ENCODE data around the gene PRAMEF17. TPM values are rescaled to one million over a fixed set of nuclear protein-coding genes. Genes with fewer than 3 reads are reported as not detected.
"Not testable (repeated sequence)": the region's sequence is repeated elsewhere in the genome, so short reads cannot be mapped to it uniquely, and the experiment has no call there.

PRAMEF17 gene
- total RNA-seq, 2 donors from 2014 or later: not detected

DNA sequence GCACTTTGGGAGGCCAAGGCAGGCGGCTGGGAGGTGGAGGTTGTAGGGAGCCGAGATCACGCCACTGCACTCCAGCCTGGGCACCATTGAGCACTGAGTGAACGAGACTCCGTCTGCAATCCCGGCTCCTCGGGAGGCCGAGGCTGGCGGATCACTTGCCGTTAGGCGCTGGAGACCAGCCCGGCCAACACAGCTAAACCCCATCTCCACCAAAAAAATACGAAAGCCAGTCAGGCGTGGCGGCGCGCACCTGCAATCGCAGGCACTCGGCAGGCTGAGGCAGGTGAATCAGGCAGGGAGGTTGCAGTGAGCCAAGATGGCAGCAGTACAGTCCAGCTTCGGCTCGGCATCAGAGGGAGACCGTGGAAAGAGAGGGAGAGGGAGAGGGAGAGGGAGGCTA is 5.9 kb downstream of the PRAMEF17 start:
- H3K27ac Mint-ChIP-seq; H3K9me3 Mint-ChIP-seq; ATAC-seq (replicated peaks in 1 of 2); H3K27me3 Mint-ChIP-seq (ENCODE audit: low read depth); H3K36me3 Mint-ChIP-seq (ENCODE audit: insufficient read depth in 2 of 2); H3K4me1 Mint-ChIP-seq (ENCODE audit: low read depth); DNase-seq; H3K4me3 Mint-ChIP-seq: not testable (repeated sequence)

- no peaks in the 10 kb centered on the region for H3K36me3 Mint-ChIP-seq (ENCODE audit: insufficient read depth in 2 of 2)
- no peaks in the 10 kb centered on the region for H3K27me3 Mint-ChIP-seq (ENCODE audit: low read depth)
- no peak overlapping the region for H3K4me3 Mint-ChIP-seq
- H3K27ac Mint-ChIP-seq: no peak overlapping the region
- peaks cover 2% of the 10 kb centered on the region in 2 donors for H3K9me3 Mint-ChIP-seq
- DNase-seq (no peak), ATAC-seq (replicated peaks in 1 of 2) (no peak)
- H3K4me1 Mint-ChIP-seq (ENCODE audit: low read depth): no peaks in the 10 kb centered on the region
Measured at GRCh38 chr1:13407811-13408210, 18.4 kb downstream of the PRAMEF17 start.

GRCh38 chr1:13410150-13410549 is 20.7 kb downstream of the PRAMEF17 start, which contains the start of gene PRAMEF20:
Gene PRAMEF20, plus strand, starts transcription at chr1:13410450. Its CDS starts 5,905 bp downstream, at chr1:13416355.
- not testable (repeated sequence) for H3K27ac Mint-ChIP-seq; DNase-seq; H3K9me3 Mint-ChIP-seq; H3K4me1 Mint-ChIP-seq (ENCODE audit: low read depth); H3K27me3 Mint-ChIP-seq (ENCODE audit: low read depth); H3K36me3 Mint-ChIP-seq (ENCODE audit: insufficient read depth in 2 of 2); ATAC-seq (replicated peaks in 1 of 2); H3K4me3 Mint-ChIP-seq

- Mint-ChIP-seq H3K4me3 (no peak overlapping the region), H3K4me1 (ENCODE audit: low read depth) (no peaks in the 10 kb centered on the region), H3K9me3 (no peaks in the 10 kb centered on the region), H3K27ac (no peak overlapping the region), H3K27me3 (ENCODE audit: low read depth) (no peaks in the 10 kb centered on the region), H3K36me3 (ENCODE audit: insufficient read depth in 2 of 2) (no peaks in the 10 kb centered on the region)
- DNase-seq (no peak), ATAC-seq (replicated peaks in 1 of 2) (no peak)
Measured at GRCh38 chr1:13430495-13430894, 41.1 kb downstream of the PRAMEF17 start.

GRCh38 chr1:13432251-13432650 is 42.8 kb downstream of the PRAMEF17 start:
- Mint-ChIP-seq H3K27me3 (ENCODE audit: low read depth) (no peaks in the 10 kb centered on the region), H3K4me3 (no peak overlapping the region), H3K9me3 (no peaks in the 10 kb centered on the region), H3K4me1 (ENCODE audit: low read depth) (no peaks in the 10 kb centered on the region), H3K27ac (no peak overlapping the region), H3K36me3 (ENCODE audit: insufficient read depth in 2 of 2) (no peaks in the 10 kb centered on the region)
- DNase-seq (no peak), ATAC-seq (replicated peaks in 1 of 2) (no peak)

DNA sequence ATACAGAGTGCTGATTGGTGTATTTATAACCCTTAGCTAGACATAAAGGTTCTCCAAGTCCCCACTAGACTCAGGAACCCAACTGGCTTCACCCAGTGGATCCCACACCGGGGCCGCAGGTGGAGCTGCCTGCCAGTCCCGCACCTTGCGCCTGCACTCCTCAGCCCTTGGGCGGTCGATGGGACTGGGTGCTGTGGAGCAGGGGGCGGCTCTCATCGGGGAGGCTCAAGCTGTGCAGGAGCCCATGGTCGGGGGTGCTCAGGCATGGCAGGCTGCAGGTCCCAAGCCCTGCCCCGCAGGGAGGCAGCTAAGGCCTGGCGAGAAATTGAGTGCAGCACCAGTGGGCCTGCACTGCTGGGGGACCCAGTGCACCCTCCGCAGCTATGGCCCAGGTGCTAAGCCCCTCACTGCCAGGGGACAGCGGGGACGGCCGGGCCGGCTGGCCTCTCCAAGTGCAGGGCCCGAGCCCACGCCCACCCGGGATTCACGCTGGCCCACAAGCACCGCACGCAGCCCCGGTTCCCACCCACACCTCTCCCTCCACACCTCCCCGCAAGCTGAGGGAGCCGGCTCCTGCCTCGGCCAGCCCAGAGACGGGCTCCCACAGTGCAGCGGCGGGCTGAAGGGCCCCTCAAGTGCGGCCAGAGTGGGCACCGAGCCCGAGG is 44.4 kb downstream of the PRAMEF17 start:
- not testable (repeated sequence) for H3K27me3 Mint-ChIP-seq (ENCODE audit: low read depth); H3K27ac Mint-ChIP-seq; H3K4me3 Mint-ChIP-seq; DNase-seq; H3K4me1 Mint-ChIP-seq (ENCODE audit: low read depth); H3K9me3 Mint-ChIP-seq; H3K36me3 Mint-ChIP-seq (ENCODE audit: insufficient read depth in 2 of 2); ATAC-seq (replicated peaks in 1 of 2)

DNA sequence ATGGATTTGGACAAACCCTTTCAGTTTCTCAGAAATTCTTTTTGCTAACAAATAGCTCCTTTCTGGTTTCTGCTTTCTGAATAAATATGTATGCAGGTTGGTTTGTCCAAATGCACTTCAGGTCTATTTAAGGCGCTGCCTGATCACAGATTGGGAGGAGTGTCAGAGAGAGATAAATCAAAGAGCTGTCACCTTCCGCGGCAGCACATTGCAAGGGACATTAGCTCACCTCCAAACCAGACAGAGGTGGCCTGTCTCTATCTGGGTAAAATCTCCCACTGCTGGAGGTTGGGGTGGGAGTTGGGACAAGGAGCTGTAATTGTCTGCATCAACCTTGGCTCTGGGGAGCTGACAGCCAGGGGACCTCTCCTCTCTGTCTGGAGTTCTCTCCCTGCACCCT is 46.0 kb downstream of the PRAMEF17 start:
- no peak for DNase-seq
- Mint-ChIP-seq H3K4me1 (ENCODE audit: low read depth) (no peaks in the 10 kb centered on the region), H3K4me3 (no peak overlapping the region), H3K27ac (no peak overlapping the region), H3K27me3 (ENCODE audit: low read depth) (no peaks in the 10 kb centered on the region), H3K36me3 (ENCODE audit: insufficient read depth in 2 of 2) (no peaks in the 10 kb centered on the region), H3K9me3 (no peaks in the 10 kb centered on the region)
- ATAC-seq (replicated peaks in 1 of 2): no peak

DNA sequence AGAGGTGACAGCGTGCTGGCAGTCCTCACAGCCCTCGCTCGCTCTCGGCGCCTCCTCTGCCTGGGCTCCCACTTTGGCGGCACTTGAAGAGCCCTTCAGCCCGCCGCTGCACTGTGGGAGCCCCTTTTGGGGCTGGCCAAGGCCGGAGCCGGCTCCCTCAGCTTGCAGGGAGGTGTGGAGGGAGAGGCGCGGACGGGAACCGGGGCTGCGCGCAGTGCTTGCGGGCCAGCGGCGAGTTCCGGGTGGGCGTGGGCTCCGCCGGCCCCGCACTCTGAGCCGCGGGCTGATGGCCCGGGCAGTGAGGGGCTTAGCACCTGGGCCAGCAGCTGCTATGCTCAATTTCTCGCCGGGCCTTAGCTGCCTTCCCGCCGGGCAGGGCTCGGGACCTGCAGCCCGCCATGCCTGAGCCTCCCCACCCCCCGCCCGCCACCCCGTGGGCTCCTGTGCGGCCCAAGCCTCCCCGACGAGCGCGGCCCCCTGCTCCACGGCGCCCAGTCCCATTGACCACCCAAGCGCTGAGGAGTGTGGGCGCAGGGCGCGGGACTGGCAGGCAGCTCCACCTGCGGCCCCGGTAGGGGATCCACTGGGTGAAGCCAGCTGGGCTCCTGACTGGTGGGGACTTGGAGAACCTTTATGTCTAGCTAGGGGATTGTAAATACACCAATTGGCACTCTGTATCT is 49.8 kb downstream of the PRAMEF17 start:
- not testable (repeated sequence) for ATAC-seq (replicated peaks in 1 of 2); DNase-seq; H3K9me3 Mint-ChIP-seq; H3K4me1 Mint-ChIP-seq (ENCODE audit: low read depth); H3K27ac Mint-ChIP-seq; H3K36me3 Mint-ChIP-seq (ENCODE audit: insufficient read depth in 2 of 2); H3K27me3 Mint-ChIP-seq (ENCODE audit: low read depth); H3K4me3 Mint-ChIP-seq

Other genes with a start within 250 kb of the PRAMEF17 start
- gene PRAMEF26, start 233.6 kb upstream of the PRAMEF17 start, total RNA-seq: not detected
- gene HNRNPCL4, start 224.0 kb upstream of the PRAMEF17 start, total RNA-seq: not detected
- gene PRAMEF9, start 217.8 kb upstream of the PRAMEF17 start, total RNA-seq: not detected
- gene PRAMEF13, start 188.2 kb upstream of the PRAMEF17 start, total RNA-seq: not detected
- gene PRAMEF18, start 163.5 kb upstream of the PRAMEF17 start, total RNA-seq: not detected
- not detected for gene PRAMEF5, start 135.4 kb upstream of the PRAMEF17 start, total RNA-seq
- not detected for gene PRAMEF8, start 104.5 kb upstream of the PRAMEF17 start, total RNA-seq
- gene PRAMEF33, start 86.1 kb upstream of the PRAMEF17 start, total RNA-seq: not detected
- not detected for gene PRAMEF15, start 74.1 kb upstream of the PRAMEF17 start, total RNA-seq
- not detected for gene PRAMEF14, start 42.5 kb upstream of the PRAMEF17 start, total RNA-seq
- gene PRAMEF19, start 17.7 kb upstream of the PRAMEF17 start, total RNA-seq: not detected
- not detected for gene PRAMEF20, start 20.8 kb downstream of the PRAMEF17 start, total RNA-seq
- not detected for gene LRRC38, start 124.4 kb downstream of the PRAMEF17 start, total RNA-seq
- gene PDPN, start 194.2 kb downstream of the PRAMEF17 start, total RNA-seq: not detected

All from activated T-cell treated with anti-CD3 and anti-CD28 coated beads, Interleukin-2, amount 50 U/mL, for 72 hours (primary cell).